ENCODE results near the gene CDKAL1.
"Not testable (repeated sequence)": the region's sequence is repeated elsewhere in the genome, so short reads cannot be mapped to it uniquely, and the experiment has no call there.

Gene CDKAL1

GRCh38 chr6:21185861-21186478 lies 651.7 kb downstream of the CDKAL1 start:
- peaks cover 12% of the 10 kb centered on the region for H3K4me1 Mint-ChIP-seq
- no peaks in the 10 kb centered on the region for H3K27me3 Mint-ChIP-seq
- DNase-seq (ENCODE audit: low spot score in 2 of 2) (no peak), ATAC-seq (ENCODE audit: low read depth) (no peak)
- no peak overlapping the region for H3K4me3 Mint-ChIP-seq
- no peaks in the 10 kb centered on the region for H3K9me3 Mint-ChIP-seq
- peaks cover 3% of the 10 kb centered on the region for H3K36me3 Mint-ChIP-seq
- no peak overlapping the region for H3K27ac Mint-ChIP-seq

GRCh38 chr6:21186479-21187055 lies 652.3 kb downstream of the CDKAL1 start:
- no peak for ATAC-seq (ENCODE audit: low read depth)
- H3K4me3 Mint-ChIP-seq: no peak overlapping the region
- no peak for DNase-seq (ENCODE audit: low spot score in 2 of 2)
- H3K27ac Mint-ChIP-seq: no peak overlapping the region
- H3K9me3 Mint-ChIP-seq: no peaks in the 10 kb centered on the region
- H3K36me3 Mint-ChIP-seq: peaks cover 1% of the 10 kb centered on the region
- peaks cover 12% of the 10 kb centered on the region for H3K4me1 Mint-ChIP-seq
- no peaks in the 10 kb centered on the region for H3K27me3 Mint-ChIP-seq

- Mint-ChIP-seq H3K9me3 (no peaks in the 10 kb centered on the region), H3K4me3 (no peak overlapping the region), H3K27me3 (no peaks in the 10 kb centered on the region), H3K27ac (no peak overlapping the region), H3K4me1 (peaks cover 12% of the 10 kb centered on the region), H3K36me3 (no peaks in the 10 kb centered on the region)
- DNase-seq (ENCODE audit: low spot score in 2 of 2): no peak
- no peak for ATAC-seq (ENCODE audit: low read depth)
These were observed 653.2 kb downstream of the CDKAL1 start for GRCh38 chr6:21187485-21187884.

GRCh38 chr6:21188505-21189223 lies 654.4 kb downstream of the CDKAL1 start:
- no peak for DNase-seq (ENCODE audit: low spot score in 2 of 2)
- Mint-ChIP-seq H3K36me3 (peaks cover 7% of the 10 kb centered on the region), H3K27ac (peak overlapping the region; percentile 71), H3K27me3 (no peaks in the 10 kb centered on the region), H3K4me3 (no peak overlapping the region), H3K9me3 (peaks cover 4% of the 10 kb centered on the region), H3K4me1 (peaks cover 12% of the 10 kb centered on the region)
- ATAC-seq (ENCODE audit: low read depth): no peak

- ATAC-seq (ENCODE audit: low read depth): no peak
- Mint-ChIP-seq H3K27me3 (no peaks in the 10 kb centered on the region), H3K9me3 (peaks cover 4% of the 10 kb centered on the region), H3K4me3 (no peak overlapping the region), H3K27ac (no peak overlapping the region), H3K4me1 (peaks cover 17% of the 10 kb centered on the region), H3K36me3 (peaks cover 13% of the 10 kb centered on the region)
- no peak for DNase-seq (ENCODE audit: low spot score in 2 of 2)
These were observed 655.5 kb downstream of the CDKAL1 start for GRCh38 chr6:21189759-21190158.

GRCh38 chr6:21190701-21191100 lies 656.4 kb downstream of the CDKAL1 start:
- peaks cover 17% of the 10 kb centered on the region for H3K4me1 Mint-ChIP-seq
- DNase-seq (ENCODE audit: low spot score in 2 of 2): no peak
- peak overlapping the region; percentile 11 for H3K4me3 Mint-ChIP-seq
- H3K27ac Mint-ChIP-seq: no peak overlapping the region
- ATAC-seq (ENCODE audit: low read depth): no peak
- H3K9me3 Mint-ChIP-seq: peaks cover 4% of the 10 kb centered on the region
- H3K36me3 Mint-ChIP-seq: peaks cover 13% of the 10 kb centered on the region
- H3K27me3 Mint-ChIP-seq: no peaks in the 10 kb centered on the region

GRCh38 chr6:21193790-21194475 lies 659.7 kb downstream of the CDKAL1 start:
- Mint-ChIP-seq H3K27ac (no peak overlapping the region), H3K4me3 (no peak overlapping the region), H3K9me3 (peaks cover 4% of the 10 kb centered on the region), H3K27me3 (no peaks in the 10 kb centered on the region), H3K36me3 (peaks cover 22% of the 10 kb centered on the region), H3K4me1 (peaks cover 27% of the 10 kb centered on the region)
- ATAC-seq (ENCODE audit: low read depth) (no peak), DNase-seq (ENCODE audit: low spot score in 2 of 2) (no peak)

- not testable (repeated sequence) for H3K9me3 Mint-ChIP-seq; ATAC-seq (ENCODE audit: low read depth); H3K27me3 Mint-ChIP-seq; DNase-seq (ENCODE audit: low spot score in 2 of 2); H3K27ac Mint-ChIP-seq; H3K4me3 Mint-ChIP-seq
- Mint-ChIP-seq H3K4me1 (peaks cover 21% of the 10 kb centered on the region), H3K36me3 (peaks cover 28% of the 10 kb centered on the region)
These were observed 661.0 kb downstream of the CDKAL1 start for GRCh38 chr6:21195301-21195700.

- H3K4me3 Mint-ChIP-seq: peak overlapping the region; percentile 21
- DNase-seq (ENCODE audit: low spot score in 2 of 2) (no peak), ATAC-seq (ENCODE audit: low read depth) (no peak)
- no peaks in the 10 kb centered on the region for H3K27me3 Mint-ChIP-seq
- H3K9me3 Mint-ChIP-seq: peaks cover 4% of the 10 kb centered on the region
- peaks cover 21% of the 10 kb centered on the region for H3K4me1 Mint-ChIP-seq
- no peak overlapping the region for H3K27ac Mint-ChIP-seq
- H3K36me3 Mint-ChIP-seq: peaks cover 41% of the 10 kb centered on the region
These were observed 663.9 kb downstream of the CDKAL1 start for GRCh38 chr6:21198032-21198640.

- Mint-ChIP-seq H3K27me3 (no peaks in the 10 kb centered on the region), H3K4me1 (peaks cover 19% of the 10 kb centered on the region), H3K4me3 (no peak overlapping the region), H3K27ac (no peak overlapping the region), H3K36me3 (peaks cover 38% of the 10 kb centered on the region), H3K9me3 (no peaks in the 10 kb centered on the region)
- DNase-seq (ENCODE audit: low spot score in 2 of 2) (no peak), ATAC-seq (ENCODE audit: low read depth) (no peak)
These were observed 665.0 kb downstream of the CDKAL1 start for GRCh38 chr6:21199262-21199661.

GRCh38 chr6:21200134-21200870 lies 666.0 kb downstream of the CDKAL1 start:
- Mint-ChIP-seq H3K4me3 (no peak overlapping the region), H3K27me3 (no peaks in the 10 kb centered on the region), H3K27ac (no peak overlapping the region), H3K36me3 (peaks cover 45% of the 10 kb centered on the region), H3K9me3 (peaks cover 4% of the 10 kb centered on the region), H3K4me1 (peaks cover 16% of the 10 kb centered on the region)
- ATAC-seq (ENCODE audit: low read depth) (no peak), DNase-seq (ENCODE audit: low spot score in 2 of 2) (no peak)

- Mint-ChIP-seq H3K36me3 (peaks cover 47% of the 10 kb centered on the region), H3K4me1 (peaks cover 16% of the 10 kb centered on the region), H3K9me3 (peaks cover 5% of the 10 kb centered on the region), H3K4me3 (no peak overlapping the region), H3K27ac (no peak overlapping the region), H3K27me3 (no peaks in the 10 kb centered on the region)
- DNase-seq (ENCODE audit: low spot score in 2 of 2) (no peak), ATAC-seq (ENCODE audit: low read depth) (no peak)
These were observed 666.9 kb downstream of the CDKAL1 start for GRCh38 chr6:21201187-21201586.

- H3K27me3 Mint-ChIP-seq: no peaks in the 10 kb centered on the region
- H3K36me3 Mint-ChIP-seq: peaks cover 52% of the 10 kb centered on the region
These were observed 667.5 kb downstream of the CDKAL1 start for GRCh38 chr6:21201637-21202350.

More at GRCh38 chr6:21201637-21202350, 667.5 kb downstream of the CDKAL1 start:
- DNase-seq (ENCODE audit: low spot score in 2 of 2) (no peak), ATAC-seq (ENCODE audit: low read depth) (no peak)
- no peak overlapping the region for H3K4me3 Mint-ChIP-seq
- H3K9me3 Mint-ChIP-seq: peaks cover 5% of the 10 kb centered on the region
- H3K4me1 Mint-ChIP-seq: peaks cover 14% of the 10 kb centered on the region
- no peak overlapping the region for H3K27ac Mint-ChIP-seq
